SJCRH30 (cell line): Measurements from ENCODE around the gene FAM83G. TPM values are rescaled to one million over a fixed set of nuclear protein-coding genes. Genes with fewer than 3 reads are reported as not detected.
A peak's percentile ranks its signal among the peaks of the same experiment; 100 is the strongest.

Experiments used
- DNase-seq, 2 experiments: peaks; one replicate each; pipeline ENCODE4 v3.0.0-alpha.2; 2015 to 2020
- H3K27ac ChIP-seq: fragments of 250-450 bp; sonication (Bioruptor Pico); 2 replicates; pipeline ENCODE4 v1.5.1; 2020; ENCODE audit warnings: mild to moderate bottlenecking, moderate library complexity
- H3K27me3 ChIP-seq: fragments of 250-450 bp; sonication (Bioruptor Pico); 2 replicates; pipeline ENCODE4 v1.5.1; 2020; ENCODE audit warnings: mild to moderate bottlenecking, moderate library complexity
- H3K36me3 ChIP-seq: fragments of 250-450 bp; sonication (Bioruptor Pico); 2 replicates; pipeline ENCODE4 v1.5.1; 2020; ENCODE audit warnings: mild to moderate bottlenecking, moderate library complexity
- H3K4me1 ChIP-seq: fragments of 250-450 bp; sonication (Bioruptor Pico); 2 replicates; pipeline ENCODE4 v1.5.1; 2020; ENCODE audit warnings: mild to moderate bottlenecking, moderate library complexity
- H3K4me3 ChIP-seq: fragments of 250-450 bp; sonication (Bioruptor Pico); 2 replicates; pipeline ENCODE4 v1.5.1; 2020; ENCODE audit warnings: mild to moderate bottlenecking, moderate library complexity
- H3K9me3 ChIP-seq: fragments of 250-450 bp; sonication (Bioruptor Pico); replicated peaks from 2 replicates; pipeline ENCODE4 v1.5.1; 2020; ENCODE audit warnings: mild to moderate bottlenecking, moderate library complexity
- total RNA-seq: library from RNA; depleted of rRNA; stranded (reverse); fragments of >200 nt; shearing (Covaris generic); gene quantifications from 2 replicates; pipeline ENCODE4 v1.2.3, GENCODE V29; 2014

The FAM83G gene
- total RNA-seq, 1 experiment from 2014 or later, result 2.1 TPM

DNA sequence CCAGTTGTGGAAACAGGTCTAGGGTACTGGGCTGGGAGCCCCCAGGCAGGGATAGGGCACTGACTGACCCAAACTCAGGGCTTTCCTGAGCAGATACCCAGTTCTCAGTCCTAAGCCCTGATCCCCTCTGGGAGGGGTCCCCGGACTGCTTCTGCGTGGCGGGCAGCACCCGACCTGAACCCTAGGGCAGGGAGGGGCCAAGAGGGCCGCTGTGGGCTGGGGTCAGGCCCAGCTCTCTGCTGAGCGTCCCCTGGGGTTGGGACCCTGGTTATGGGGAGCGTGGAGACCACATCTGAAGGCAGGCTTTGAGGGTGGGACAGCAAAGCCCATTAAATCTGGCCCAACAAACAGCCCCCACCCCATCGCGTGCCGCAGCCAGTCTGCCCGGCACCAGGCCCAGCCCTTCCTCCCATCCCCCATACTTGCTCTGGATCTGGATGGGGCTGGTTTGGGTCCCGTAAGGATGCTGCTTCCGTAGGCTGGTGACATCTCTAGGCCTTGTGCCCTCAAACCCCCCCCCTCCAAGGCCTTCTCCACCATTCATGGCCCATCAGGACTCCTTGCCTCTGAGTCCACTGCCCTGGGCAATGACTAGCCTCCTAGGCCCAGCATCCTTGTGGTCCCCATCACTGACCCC is 691 bp upstream of the FAM83G start:
- H3K36me3 ChIP-seq, result no peaks in the 10 kb centered on the region
- peaks cover 11% of the 10 kb centered on the region for H3K4me1 ChIP-seq
- H3K27ac ChIP-seq, result no peak overlapping the region

DNA sequence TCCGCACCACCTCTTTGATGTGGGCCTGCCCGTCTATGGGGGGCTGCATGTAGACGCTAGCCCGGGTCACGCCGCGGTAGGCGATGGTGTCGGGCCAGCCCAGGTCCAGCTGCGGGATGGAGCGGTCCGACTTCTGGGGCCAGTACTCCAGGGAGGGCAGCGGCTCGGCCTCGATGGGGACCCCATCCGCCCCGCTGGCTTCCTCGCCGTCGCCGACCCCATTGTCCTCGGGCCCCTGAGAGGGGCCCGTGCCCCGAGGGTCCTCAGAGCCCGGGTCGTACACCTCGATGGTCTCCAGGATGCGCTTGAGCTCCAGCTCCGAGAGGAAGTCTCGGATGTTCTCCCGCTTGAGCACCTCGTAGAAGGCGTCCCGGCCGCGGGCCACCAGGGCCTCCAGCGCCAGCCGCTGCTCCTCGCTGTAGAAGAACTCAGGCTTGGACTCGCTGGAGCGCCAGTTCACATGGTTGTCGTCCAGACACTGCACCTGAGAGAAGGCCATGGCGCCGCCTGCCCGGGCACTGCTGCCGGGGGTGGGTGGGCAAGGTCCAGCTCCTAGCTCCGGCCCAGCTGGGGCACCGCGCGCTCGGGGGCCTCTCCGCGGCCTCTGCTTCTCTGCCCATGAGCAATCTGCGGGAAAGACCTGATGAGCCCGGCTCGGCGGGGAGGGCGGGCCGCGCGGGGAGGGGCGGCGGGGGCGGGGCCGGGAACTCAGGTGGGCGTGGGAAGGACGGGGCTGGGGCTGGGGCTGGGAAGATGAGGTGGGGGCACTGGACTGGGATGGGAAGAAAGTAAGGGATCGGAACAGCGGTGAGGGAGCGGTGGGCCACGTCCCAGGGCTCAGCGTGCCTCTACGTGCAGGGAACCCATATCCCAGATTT is 782 bp downstream of the FAM83G start:
- no peak for DNase-seq
- Histone ChIP-seq H3K4me3 (peak overlapping the region; percentile 49), H3K4me1 (peaks cover 11% of the 10 kb centered on the region), H3K27ac (no peak overlapping the region), H3K27me3 (no peaks in the 10 kb centered on the region), H3K36me3 (no peaks in the 10 kb centered on the region), H3K9me3 (peaks cover 7% of the 10 kb centered on the region)

More for the DNA sequence above, 691 bp upstream of the FAM83G start:
- H3K27me3 ChIP-seq, result no peaks in the 10 kb centered on the region; the same call in 1 of the 2 replicates
- peaks cover 7% of the 10 kb centered on the region for H3K9me3 ChIP-seq
- no peak for DNase-seq
- peak overlapping the region; percentile 49 for H3K4me3 ChIP-seq

- Histone ChIP-seq H3K27me3 (no peaks in the 10 kb centered on the region), H3K4me3 (no peak overlapping the region), H3K27ac (no peak overlapping the region), H3K9me3 (peaks cover 7% of the 10 kb centered on the region), H3K36me3 (no peaks in the 10 kb centered on the region), H3K4me1 (peaks cover 11% of the 10 kb centered on the region)
- no peak for DNase-seq
These were observed 1.6 kb downstream of the FAM83G start for GRCh38 chr17:19002805-19003542.

DNA sequence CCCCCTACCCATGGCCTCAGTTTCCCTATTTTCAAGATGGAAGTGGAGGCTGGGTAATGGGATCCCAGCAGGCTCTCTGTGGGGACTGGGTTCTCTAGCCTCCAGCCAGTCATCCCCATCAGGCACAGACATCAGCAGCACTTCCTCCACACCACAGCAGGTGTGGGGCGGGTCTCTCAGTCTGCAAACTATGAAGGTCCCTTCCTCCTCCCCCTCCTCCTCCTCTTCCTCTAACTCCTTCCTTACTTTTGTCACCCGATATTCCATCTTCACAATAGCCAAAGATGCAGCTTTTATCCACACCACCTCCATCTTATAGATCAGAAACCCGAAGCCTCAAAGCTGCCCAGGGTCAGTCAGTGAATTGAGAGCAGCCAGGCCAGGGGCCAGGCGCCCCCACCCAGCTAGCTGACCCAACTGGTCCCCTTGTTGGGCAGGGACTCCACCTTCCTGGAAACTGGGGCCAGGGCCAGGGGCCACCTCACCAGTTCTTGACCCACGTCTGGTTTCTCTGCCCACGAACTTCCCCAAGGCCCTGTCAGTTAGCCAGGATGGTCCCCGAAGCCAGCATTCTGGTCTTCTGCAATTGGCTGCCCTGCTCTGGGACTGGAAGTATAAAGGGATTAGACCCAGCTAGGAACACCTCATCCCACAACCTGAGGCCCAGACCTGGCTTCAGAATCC is 2.5 kb downstream of the FAM83G start:
- H3K4me1 ChIP-seq, result peaks cover 11% of the 10 kb centered on the region
- H3K27ac ChIP-seq, result no peak overlapping the region
- H3K27me3 ChIP-seq, result no peaks in the 10 kb centered on the region
- no peaks in the 10 kb centered on the region for H3K36me3 ChIP-seq
- DNase-seq, result no peak
- peaks cover 7% of the 10 kb centered on the region for H3K9me3 ChIP-seq
- H3K4me3 ChIP-seq, result no peak overlapping the region

GRCh38 chr17:19000531-19001325 is 3.8 kb downstream of the FAM83G start:
- H3K27ac ChIP-seq, result peak overlapping the region; percentile 46
- peak; percentile 94 to 96 for DNase-seq
- H3K4me3 ChIP-seq, result peak overlapping the region; percentile 12
- H3K36me3 ChIP-seq, result no peaks in the 10 kb centered on the region
- no peaks in the 10 kb centered on the region for H3K9me3 ChIP-seq
- H3K27me3 ChIP-seq, result no peaks in the 10 kb centered on the region
- peaks cover 11% of the 10 kb centered on the region for H3K4me1 ChIP-seq

DNA sequence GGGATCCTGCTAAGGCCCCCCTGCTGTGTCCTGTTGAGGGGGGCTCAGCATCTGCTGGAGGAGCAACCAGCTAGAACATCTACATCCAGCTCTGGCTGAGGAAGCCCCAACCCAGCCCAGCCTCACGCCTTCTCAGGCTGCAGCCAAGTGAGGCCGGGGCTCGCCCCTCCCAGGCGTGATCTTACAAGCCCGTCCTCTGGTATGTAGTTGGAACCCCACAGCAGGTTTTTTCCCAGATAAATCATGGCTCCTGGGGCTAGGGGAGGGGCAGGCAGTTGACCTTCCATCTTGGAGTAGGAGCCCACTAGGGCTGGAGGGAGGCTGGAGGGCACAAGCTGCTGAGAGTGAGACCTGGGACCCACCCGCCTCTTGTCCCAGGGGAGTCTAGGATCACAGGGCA is 4.7 kb downstream of the FAM83G start:
- Histone ChIP-seq H3K36me3 (no peaks in the 10 kb centered on the region), H3K4me3 (no peak overlapping the region), H3K4me1 (peaks cover 11% of the 10 kb centered on the region), H3K9me3 (peaks cover 5% of the 10 kb centered on the region; the same call in 1 of the 2 replicates), H3K27me3 (no peaks in the 10 kb centered on the region), H3K27ac (no peak overlapping the region)
- DNase-seq, result no peak

- Histone ChIP-seq H3K4me1 (peaks cover 11% of the 10 kb centered on the region), H3K27ac (no peak overlapping the region), H3K9me3 (peaks cover 8% of the 10 kb centered on the region), H3K27me3 (no peaks in the 10 kb centered on the region), H3K36me3 (no peaks in the 10 kb centered on the region), H3K4me3 (no peak overlapping the region)
- no peak for DNase-seq
These were observed 5.2 kb downstream of the FAM83G start for GRCh38 chr17:18999394-18999793.

DNA sequence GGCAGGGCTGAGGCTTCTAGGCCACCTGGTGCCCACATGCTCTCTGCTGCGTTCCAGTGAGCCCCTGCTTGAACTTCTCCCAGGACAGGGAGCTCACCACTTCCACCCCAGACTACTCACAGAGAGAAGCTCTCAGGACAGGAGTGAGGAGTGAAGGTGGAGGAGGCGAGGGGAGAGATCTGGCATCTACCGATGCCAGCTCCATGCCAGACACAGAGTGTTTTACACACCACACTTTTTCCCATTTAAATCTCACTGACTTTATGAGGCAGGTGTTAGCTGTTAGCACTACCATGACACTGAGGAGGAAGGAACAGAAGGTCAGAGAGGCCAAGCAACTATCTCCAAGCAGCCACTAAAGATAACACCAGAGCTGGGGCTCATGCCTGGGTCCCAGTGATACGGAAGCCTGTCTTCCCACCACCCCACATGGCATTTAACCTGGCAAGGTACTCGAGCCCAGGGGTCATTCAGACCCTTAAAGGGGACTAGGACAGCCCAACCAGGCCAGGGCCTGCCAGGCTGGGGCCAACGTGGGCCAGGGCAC is 6.8 kb downstream of the FAM83G start:
- DNase-seq, result no peak
- Histone ChIP-seq H3K4me1 (peaks cover 11% of the 10 kb centered on the region), H3K27ac (no peak overlapping the region), H3K27me3 (no peaks in the 10 kb centered on the region), H3K9me3 (peaks cover 8% of the 10 kb centered on the region), H3K4me3 (no peak overlapping the region), H3K36me3 (no peaks in the 10 kb centered on the region)

DNA sequence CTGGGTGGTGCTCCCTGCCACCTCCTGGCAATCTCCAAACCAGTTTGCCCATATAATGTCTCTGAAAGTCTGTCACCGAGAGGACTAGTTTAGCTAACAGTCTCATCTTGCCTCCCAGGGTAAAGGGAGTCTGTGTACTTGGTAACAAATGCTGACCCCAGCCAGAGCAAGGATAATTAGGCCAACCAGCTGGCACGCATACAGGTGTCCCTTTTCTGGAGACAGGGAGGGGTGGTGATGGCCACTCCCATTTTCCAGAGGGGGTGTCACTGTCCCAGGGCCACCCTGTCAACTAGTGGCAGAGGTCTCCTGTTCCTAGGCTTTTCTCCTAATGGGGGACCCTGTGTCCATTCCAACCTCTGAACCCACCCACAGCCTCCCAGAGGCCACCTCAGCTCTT is 8.1 kb downstream of the FAM83G start:
- H3K4me3 ChIP-seq, result no peak overlapping the region
- H3K4me1 ChIP-seq, result peaks cover 11% of the 10 kb centered on the region
- H3K36me3 ChIP-seq, result no peaks in the 10 kb centered on the region
- no peak overlapping the region for H3K27ac ChIP-seq
- no peaks in the 10 kb centered on the region for H3K27me3 ChIP-seq
- H3K9me3 ChIP-seq, result peaks cover 8% of the 10 kb centered on the region
- DNase-seq, result no peak

DNA sequence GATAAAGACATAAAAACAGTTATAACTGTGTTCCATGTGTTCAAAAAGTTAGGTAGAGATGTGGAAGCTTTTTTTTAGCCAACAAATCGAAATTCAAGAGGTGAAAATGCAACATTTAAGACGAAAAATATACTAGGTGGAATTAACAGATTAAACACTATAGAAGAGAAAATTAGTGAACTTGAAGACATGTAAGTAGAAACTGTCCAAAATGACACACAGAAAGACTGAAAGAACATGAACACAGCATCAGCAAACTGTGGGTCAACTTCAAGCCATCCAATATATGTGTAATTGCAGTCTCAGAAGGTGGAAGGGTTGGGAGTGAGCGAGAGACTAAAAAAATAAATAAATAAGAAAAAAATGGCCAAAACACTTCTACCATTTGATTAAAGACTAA is 9.3 kb downstream of the FAM83G start:
- DNase-seq, result no peak
- Histone ChIP-seq H3K9me3 (peaks cover 8% of the 10 kb centered on the region), H3K4me3 (no peak overlapping the region), H3K27me3 (no peaks in the 10 kb centered on the region), H3K27ac (no peak overlapping the region), H3K36me3 (no peaks in the 10 kb centered on the region), H3K4me1 (peaks cover under 1% of the 10 kb centered on the region; the same call in 1 of the 2 replicates)

DNA sequence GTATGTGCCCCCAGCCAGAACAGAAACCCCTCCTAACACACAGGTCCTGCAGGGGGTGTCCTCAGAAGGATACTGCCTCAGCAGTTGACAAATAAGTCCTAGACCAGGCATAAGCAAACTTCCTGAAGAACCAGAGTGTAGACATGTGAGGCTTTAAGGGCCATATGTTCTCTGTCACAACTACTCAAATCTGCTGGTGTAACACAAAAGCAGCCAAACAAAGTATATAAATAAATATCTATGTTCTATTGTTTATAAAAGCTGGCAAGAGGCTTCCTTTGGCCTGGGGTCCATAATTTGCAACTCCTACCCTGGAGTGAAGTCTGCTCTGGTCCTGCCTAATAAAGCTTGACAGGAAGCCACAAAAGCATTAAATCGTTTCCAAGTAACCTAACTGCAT is 9.9 kb downstream of the FAM83G start:
- H3K27ac ChIP-seq, result no peak overlapping the region
- H3K4me1 ChIP-seq, result no peaks in the 10 kb centered on the region
- peaks cover 8% of the 10 kb centered on the region for H3K9me3 ChIP-seq
- no peak for DNase-seq
- no peaks in the 10 kb centered on the region for H3K36me3 ChIP-seq
- no peak overlapping the region for H3K4me3 ChIP-seq
- no peaks in the 10 kb centered on the region for H3K27me3 ChIP-seq

DNA sequence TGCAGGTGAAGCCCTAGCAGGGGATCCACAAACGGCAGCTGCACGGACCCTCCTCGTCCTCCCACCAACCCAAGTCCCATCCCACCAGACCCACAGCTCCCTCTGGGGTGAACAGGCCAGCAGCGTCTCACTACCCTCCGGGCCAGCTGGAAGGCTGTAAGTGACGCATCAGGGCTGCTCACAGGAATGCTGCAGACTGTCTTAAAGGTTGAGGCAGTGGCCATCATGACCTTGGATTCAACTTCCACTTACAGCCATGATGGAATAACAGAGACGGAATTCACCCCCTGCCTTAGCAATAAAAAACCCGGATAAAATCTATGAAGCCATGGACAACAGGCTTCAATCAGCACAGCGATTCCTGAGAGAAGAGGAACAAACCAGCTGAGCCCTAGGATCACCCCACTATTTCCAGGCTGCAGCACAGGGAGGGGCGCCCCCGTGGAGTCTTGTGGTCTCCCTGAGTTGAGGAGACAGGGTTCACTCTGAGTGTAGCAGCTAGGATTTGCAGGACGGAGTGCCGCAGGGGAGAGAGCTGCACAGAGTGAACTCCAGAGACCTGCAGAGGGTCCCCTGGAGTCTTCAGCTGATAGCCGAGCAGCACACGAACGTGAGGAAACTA is 10.5 kb downstream of the FAM83G start:
- no peak overlapping the region for H3K4me3 ChIP-seq

GRCh38 chr17:18992454-18993130 is 12.0 kb downstream of the FAM83G start:
- Histone ChIP-seq H3K27ac (no peak overlapping the region), H3K9me3 (peaks cover 8% of the 10 kb centered on the region), H3K36me3 (no peaks in the 10 kb centered on the region), H3K27me3 (no peaks in the 10 kb centered on the region), H3K4me3 (no peak overlapping the region), H3K4me1 (no peaks in the 10 kb centered on the region)
- no peak for DNase-seq

More for the DNA sequence above, 10.5 kb downstream of the FAM83G start:
- H3K9me3 ChIP-seq, result peaks cover 8% of the 10 kb centered on the region
- no peaks in the 10 kb centered on the region for H3K36me3 ChIP-seq
- H3K4me1 ChIP-seq, result no peaks in the 10 kb centered on the region
- no peak overlapping the region for H3K27ac ChIP-seq
- no peaks in the 10 kb centered on the region for H3K27me3 ChIP-seq
- no peak for DNase-seq
